Osteoblast (primary cell): ENCODE results near the gene CYP2J2. TPM values are rescaled to one million over a fixed set of nuclear protein-coding genes. Genes with fewer than 3 reads are reported as not detected.
"Not testable (repeated sequence)": the region's sequence is repeated elsewhere in the genome, so short reads cannot be mapped to it uniquely, and the experiment has no call there.

Source experiments
- DNase-seq: peaks from one replicate; pipeline ENCODE4 v3.0.0; 2011; ENCODE audit warnings: low spot score, mixed read lengths; ENCODE audit not compliant: insufficient read length; ENCODE audit errors: missing footprints
- H2AFZ ChIP-seq: 2 replicates; pipeline ENCODE4 v1.6.0; 2011; ENCODE audit warnings: mild to moderate bottlenecking, low read length
- H3K27ac ChIP-seq: 2 replicates; pipeline ENCODE4 v1.5.1; 2011; ENCODE audit warnings: mild to moderate bottlenecking, low read depth, low read length, moderate library complexity
- H3K27me3 ChIP-seq: 2 replicates; pipeline ENCODE4 v1.6.0; 2012; ENCODE audit warnings: mild to moderate bottlenecking, control low read depth, inconsistent platforms, low read length, moderate library complexity; ENCODE audit not compliant: insufficient read depth
- H3K36me3 ChIP-seq: 2 replicates; pipeline ENCODE4 v1.5.1; 2011; ENCODE audit warnings: mild to moderate bottlenecking, low read length, control low read depth, moderate library complexity; ENCODE audit not compliant: insufficient read depth
- H3K4me1 ChIP-seq: 2 replicates; pipeline ENCODE4 v1.5.1; 2011; ENCODE audit warnings: mild to moderate bottlenecking, low read length, control low read depth, moderate library complexity; ENCODE audit not compliant: insufficient read depth
- H3K4me2 ChIP-seq: 2 replicates; pipeline ENCODE4 v1.6.0; 2011; ENCODE audit warnings: mild to moderate bottlenecking, low read length; ENCODE audit not compliant: insufficient read depth
- H3K4me3 ChIP-seq: fragments of 200-600 bp; sonication (generic); 3 replicates; pipeline ENCODE4 v1.5.1; 2012; ENCODE audit warnings: mild to moderate bottlenecking, low read length, inconsistent platforms; ENCODE audit not compliant: insufficient read depth
- H3K79me2 ChIP-seq: 2 replicates; pipeline ENCODE4 v1.6.0; 2012; ENCODE audit warnings: mild to moderate bottlenecking, low read length, control low read depth, inconsistent platforms; ENCODE audit not compliant: insufficient read depth
- H3K9me3 ChIP-seq: 2 replicates; pipeline ENCODE4 v1.5.1; 2011; ENCODE audit warnings: low read depth, low read length, control low read depth
- H4K20me1 ChIP-seq: 2 replicates; pipeline ENCODE4 v1.6.0; 2012; ENCODE audit warnings: mild to moderate bottlenecking, low read length, control low read depth; ENCODE audit not compliant: insufficient read depth
- total RNA-seq: library from RNA; depleted of rRNA; stranded (reverse); fragments of >200 nt; gene quantifications from 2 replicates; pipeline ENCODE4 v1.2.3, GENCODE V29; 2012
- TF ChIP-seq, protein P1 (sequence below): IDR thresholded peaks from 2 replicates; pipeline ENCODE4 v1.5.1; 2011; ENCODE audit warnings: mild to moderate bottlenecking, low read depth, low read length, moderate library complexity; ENCODE audit errors: extremely low read depth

Gene CYP2J2
- total RNA-seq, 1 donor = not detected

- Histone ChIP-seq H4K20me1 (no peaks in the 10 kb centered on the region), H3K4me1 (peaks cover 3% of the 10 kb centered on the region), H3K4me3 (no peak overlapping the region), H3K36me3 (no peaks in the 10 kb centered on the region), H3K9me3 (peaks cover 5% of the 10 kb centered on the region), H3K27ac (no peak overlapping the region), H3K27me3 (peaks cover 27% of the 10 kb centered on the region), H3K4me2 (peak overlapping the region; percentile 78), H3K79me2 (no peaks in the 10 kb centered on the region), H2AFZ (no peak overlapping the region)
- TF ChIP-seq, protein P1, sequence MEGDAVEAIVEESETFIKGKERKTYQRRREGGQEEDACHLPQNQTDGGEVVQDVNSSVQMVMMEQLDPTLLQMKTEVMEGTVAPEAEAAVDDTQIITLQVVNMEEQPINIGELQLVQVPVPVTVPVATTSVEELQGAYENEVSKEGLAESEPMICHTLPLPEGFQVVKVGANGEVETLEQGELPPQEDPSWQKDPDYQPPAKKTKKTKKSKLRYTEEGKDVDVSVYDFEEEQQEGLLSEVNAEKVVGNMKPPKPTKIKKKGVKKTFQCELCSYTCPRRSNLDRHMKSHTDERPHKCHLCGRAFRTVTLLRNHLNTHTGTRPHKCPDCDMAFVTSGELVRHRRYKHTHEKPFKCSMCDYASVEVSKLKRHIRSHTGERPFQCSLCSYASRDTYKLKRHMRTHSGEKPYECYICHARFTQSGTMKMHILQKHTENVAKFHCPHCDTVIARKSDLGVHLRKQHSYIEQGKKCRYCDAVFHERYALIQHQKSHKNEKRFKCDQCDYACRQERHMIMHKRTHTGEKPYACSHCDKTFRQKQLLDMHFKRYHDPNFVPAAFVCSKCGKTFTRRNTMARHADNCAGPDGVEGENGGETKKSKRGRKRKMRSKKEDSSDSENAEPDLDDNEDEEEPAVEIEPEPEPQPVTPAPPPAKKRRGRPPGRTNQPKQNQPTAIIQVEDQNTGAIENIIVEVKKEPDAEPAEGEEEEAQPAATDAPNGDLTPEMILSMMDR = no peak
- no peak for DNase-seq
Observed at GRCh38 chr1:59927213-59927612, 640 bp upstream of the CYP2J2 start.

- H3K4me2 ChIP-seq = no peak overlapping the region
- H3K4me1 ChIP-seq = peaks cover 3% of the 10 kb centered on the region
- no peak overlapping the region for H2AFZ ChIP-seq
- peaks cover 23% of the 10 kb centered on the region for H3K27me3 ChIP-seq
- H3K79me2 ChIP-seq = no peaks in the 10 kb centered on the region
- no peak for DNase-seq
- TF ChIP-seq, protein P1 = no peak
- no peaks in the 10 kb centered on the region for H4K20me1 ChIP-seq
- H3K36me3 ChIP-seq = no peaks in the 10 kb centered on the region
- no peak overlapping the region for H3K4me3 ChIP-seq
- peaks cover 5% of the 10 kb centered on the region for H3K9me3 ChIP-seq
- no peak overlapping the region for H3K27ac ChIP-seq
Observed at GRCh38 chr1:59924653-59925052, 1.9 kb downstream of the CYP2J2 start.

DNA sequence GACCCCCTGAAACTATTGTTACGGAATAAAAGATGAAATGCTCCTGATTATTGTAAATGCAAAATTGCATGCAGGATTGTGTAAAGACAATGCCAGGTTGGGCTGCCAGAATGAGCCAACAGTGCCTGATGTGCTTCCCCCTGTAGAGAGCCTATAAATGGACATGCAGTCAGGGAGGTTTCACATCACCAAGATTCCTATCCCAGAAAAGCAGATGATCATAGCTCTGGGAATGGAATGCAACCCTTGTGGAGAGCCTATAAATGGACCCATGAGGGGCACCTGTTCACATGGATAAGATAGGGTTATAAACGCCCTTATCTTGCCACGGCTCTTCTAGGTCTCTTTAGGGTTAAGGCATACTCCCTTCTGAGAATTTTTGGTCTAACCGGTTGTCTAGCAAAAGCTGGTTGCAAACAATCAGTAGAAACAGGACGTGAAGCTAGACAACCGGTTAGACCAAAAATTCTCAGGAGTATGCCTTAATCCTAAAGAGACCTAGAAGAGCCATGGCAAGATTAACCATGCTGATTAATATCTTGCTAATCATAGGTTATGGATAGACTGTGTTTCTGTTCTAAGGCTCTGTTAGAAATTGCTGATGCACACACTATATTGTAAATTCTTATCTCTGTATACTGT, 5.2 kb downstream of the CYP2J2 start:
- not testable (repeated sequence) for H3K4me2 ChIP-seq, H3K4me1 ChIP-seq, DNase-seq, H3K9me3 ChIP-seq, H2AFZ ChIP-seq, H4K20me1 ChIP-seq, H3K27ac ChIP-seq, H3K36me3 ChIP-seq, H3K79me2 ChIP-seq, H3K4me3 ChIP-seq, H3K27me3 ChIP-seq

- no peak for DNase-seq
- no peaks in the 10 kb centered on the region for H3K36me3 ChIP-seq
- H3K9me3 ChIP-seq = peaks cover 3% of the 10 kb centered on the region
- no peak overlapping the region for H3K4me2 ChIP-seq
- H3K4me1 ChIP-seq = no peaks in the 10 kb centered on the region
- no peaks in the 10 kb centered on the region for H3K79me2 ChIP-seq
- no peaks in the 10 kb centered on the region for H4K20me1 ChIP-seq
- TF ChIP-seq, protein P1 = no peak
- no peak overlapping the region for H3K27ac ChIP-seq
- no peaks in the 10 kb centered on the region for H3K27me3 ChIP-seq
- no peak overlapping the region for H3K4me3 ChIP-seq
- H2AFZ ChIP-seq = no peak overlapping the region
Observed at GRCh38 chr1:59919746-59920145, 6.8 kb downstream of the CYP2J2 start.
